Measurements from ENCODE around the gene NLK. TPM values are rescaled to one million over a fixed set of nuclear protein-coding genes. Genes with fewer than 3 reads are reported as not detected.

NLK gene
- total and polyA plus RNA-seq, 2 of the 4 experiments (the other 2 are of a cell fraction): 15.3 to 23.3 TPM

GRCh38 chr17:28239271-28239624 is 196.8 kb downstream of the NLK start:
- H4K5ac ChIP-seq (ENCODE audit: low read depth, low read length): no peak overlapping the region
- H4K91ac ChIP-seq (ENCODE audit: insufficient read depth, low read depth, low read length): no peak overlapping the region
- WGBS, 2 experiments (ENCODE audit: extremely low coverage in 2 of 2, insufficient read length in 1 of 2): no CpG with 5 or more reads among the region's 3 CpGs
- in situ Hi-C loops (cut with MboI; ENCODE audit: low sequenced_read_pairs): no loop called here
- ATAC-seq (ENCODE audit: low read depth) (no peak), DNase-seq (no peak)
- TF ChIP-seq POLR2A (IDR thresholded peaks at IDR 0.05; ENCODE audit: low read depth, low read length): no peak
- no peak for TF ChIP-seq FOS (IDR thresholded peaks at IDR 0.05; ENCODE audit: low read depth, low read length)
- TF ChIP-seq BHLHE40 (IDR thresholded peaks at IDR 0.05; ENCODE audit: low read depth, low read length): no peak
- TF ChIP-seq SMC3 (IDR thresholded peaks at IDR 0.05; ENCODE audit: low read depth, low read length): no peak
- no peak for TF ChIP-seq USF2 (IDR thresholded peaks at IDR 0.05; ENCODE audit: low read depth, low read length)
- TF ChIP-seq RCOR1 (IDR thresholded peaks at IDR 0.05; ENCODE audit: insufficient replicate concordance, low read length): no peak
- TF ChIP-seq RFX5 (IDR thresholded peaks at IDR 0.05; ENCODE audit: low read depth, low read length): no peak
- TF ChIP-seq MXI1 (IDR thresholded peaks at IDR 0.05; ENCODE audit: borderline replicate concordance, low read depth, low read length): no peak
- no peak for TF ChIP-seq ELK1 (IDR thresholded peaks at IDR 0.05; ENCODE audit: borderline replicate concordance, low read depth, low read length)
- no peak for TF ChIP-seq NFE2L2 (IDR thresholded peaks at IDR 0.05; ENCODE audit: low read depth, low read length)
- no peak for TF ChIP-seq CTCF (conservative IDR thresholded peaks at IDR 0.05; ENCODE audit: low read depth, low read length)
- TF ChIP-seq MAZ (IDR thresholded peaks at IDR 0.05; ENCODE audit: borderline replicate concordance, low read depth, low read length): no peak
- no peak for TF ChIP-seq MAFK (IDR thresholded peaks at IDR 0.05; ENCODE audit: low read depth, low read length)
- no peak for TF ChIP-seq CEBPB (IDR thresholded peaks at IDR 0.05; ENCODE audit: low read depth, low read length)
- no peak for TF ChIP-seq RAD21 (IDR thresholded peaks at IDR 0.05; ENCODE audit: low read length)
- no peak for TF ChIP-seq CHD1 (IDR thresholded peaks at IDR 0.05; ENCODE audit: low read depth, low read length)
- no peak overlapping the region for H3K14ac ChIP-seq (replicated peaks; ENCODE audit: low read depth, low read length)
- no peak overlapping the region for H3K4me2 ChIP-seq (ENCODE audit: low read depth, low read length)
- no peak overlapping the region for H3K4me3 ChIP-seq (ENCODE audit: insufficient read depth, low read depth, low read length)
- H3K23ac ChIP-seq (ENCODE audit: low read depth, low read length): no peak overlapping the region
- H3K9ac ChIP-seq (ENCODE audit: low read depth, low read length): no peak overlapping the region
- no peak overlapping the region for H2BK5ac ChIP-seq (ENCODE audit: low read depth, low read length, poor library complexity, severe bottlenecking)
- H3K79me1 ChIP-seq (ENCODE audit: low read depth in 1 of 2, low read length in 2 of 2): no peaks in the 10 kb centered on the region
- H3K4ac ChIP-seq (ENCODE audit: low read depth, low read length): no peak overlapping the region
- ChIA-PET CTCF (interaction anchor here (1.4 kb wide), 1 partner anchor 10 kb away, joined by 3 read pairs; no protein-coding TSS in a partner anchor), POLR2A (ENCODE audit: unreplicated experiment) (no interaction called here)
- H3K36me3 ChIP-seq (ENCODE audit: control insufficient read depth, insufficient read depth, low read length): no peaks in the 10 kb centered on the region
- no peak overlapping the region for H2BK20ac ChIP-seq (ENCODE audit: low read depth, low read length)
- H3K18ac ChIP-seq (ENCODE audit: low read depth, low read length): no peak overlapping the region
- H3K27me3 ChIP-seq (ENCODE audit: control insufficient read depth, insufficient read depth, low read length): peaks cover 15% of the 10 kb centered on the region
- H3K4me1 ChIP-seq (ENCODE audit: control insufficient read depth, insufficient read depth, low read length): no peaks in the 10 kb centered on the region
- BruUV-seq (replicated peaks): no TSS peak
- H2BK15ac ChIP-seq (ENCODE audit: low read depth, low read length): no peak overlapping the region
- intact Hi-C loops (cut with micrococcal nuclease): no loop called here
- no peak overlapping the region for H2AK5ac ChIP-seq (ENCODE audit: low read depth, low read length)
- H3K27ac ChIP-seq (ENCODE audit: insufficient read depth, low read length): no peak overlapping the region
- no peak overlapping the region for H4K8ac ChIP-seq (ENCODE audit: low read depth in 2 of 2, low read length in 2 of 2)
- no peak overlapping the region for H2AK9ac ChIP-seq (replicated peaks; ENCODE audit: low read depth, low read length, poor library complexity)
- H3K9me1 ChIP-seq (ENCODE audit: insufficient read depth, low read length): no peaks in the 10 kb centered on the region
- no peaks in the 10 kb centered on the region for H3K9me3 ChIP-seq (ENCODE audit: control insufficient read depth, insufficient read depth, low read length)
- H2BK120ac ChIP-seq (ENCODE audit: low read depth, low read length): no peak overlapping the region
- dilution Hi-C loops (cut with HindIII; ENCODE audit: low sequenced_read_pairs, unreplicated experiment): no loop called here
- H3K56ac ChIP-seq (ENCODE audit: extremely low read depth, insufficient read depth, low read length): no peak overlapping the region
- no peak overlapping the region for H2AFZ ChIP-seq (replicated peaks; ENCODE audit: low read length, poor library complexity)
- H4K20me1 ChIP-seq (ENCODE audit: insufficient read depth, low read length): no peaks in the 10 kb centered on the region

Data from IMR-90 (cell line).